A673 (cell line): ENCODE measurements around the gene SERTAD1.

ENCODE experiments used
- EZH2 ChIP-seq: fragments of 200-600 bp; sonication (generic); IDR thresholded peaks from 2 replicates; pipeline ENCODE4 v1.6.1; 2017; ENCODE audit warnings: borderline replicate concordance, low read depth, mild to moderate bottlenecking, mixed read lengths, antibody characterized with exemption, low read length; ENCODE audit not compliant: poor library complexity, severe bottlenecking
- TF ChIP-seq, protein P1 (sequence below): fragments of 300-800, 200-600 bp; sonication (generic); conservative IDR thresholded peaks from 2 replicates; pipeline ENCODE4 v1.5.1; 2017; ENCODE audit warnings: low read depth, mild to moderate bottlenecking, antibody characterized with exemption, low read length, moderate library complexity, mixed read lengths

DNA sequence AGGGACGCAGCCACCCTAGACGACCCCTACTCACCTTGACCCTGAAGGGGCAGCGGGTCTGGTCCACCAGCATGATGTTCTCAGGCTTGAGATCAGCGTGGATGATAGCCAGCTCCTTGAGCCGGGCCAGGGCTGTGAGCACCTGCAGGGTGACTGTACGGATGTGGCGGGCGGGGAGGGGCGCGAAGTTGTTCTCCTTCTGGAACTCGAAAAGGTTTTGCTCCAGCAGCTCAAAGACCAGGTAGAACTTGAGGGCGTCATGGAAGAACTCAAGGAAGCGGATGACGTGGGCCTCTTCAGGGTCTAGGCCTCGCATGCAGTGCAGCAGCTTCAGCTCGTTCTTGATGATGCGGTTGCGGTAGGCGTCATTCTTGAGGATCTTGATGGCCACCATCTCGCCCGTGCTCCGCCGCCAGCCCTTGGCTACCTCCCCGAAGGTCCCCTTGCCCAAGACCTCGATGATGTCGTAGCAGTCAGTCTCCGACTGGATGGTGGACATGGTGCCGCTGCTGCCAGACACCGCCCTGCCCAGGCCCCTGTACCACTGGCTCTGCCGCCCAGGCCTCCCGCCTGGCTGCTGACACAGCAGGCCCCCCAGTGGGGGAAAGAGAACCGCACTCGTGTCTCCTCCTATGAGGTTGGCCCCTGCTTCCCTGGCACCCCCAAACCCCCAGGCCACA lies 36.2 kb downstream of the SERTAD1 start:
- TF ChIP-seq, protein P1, sequence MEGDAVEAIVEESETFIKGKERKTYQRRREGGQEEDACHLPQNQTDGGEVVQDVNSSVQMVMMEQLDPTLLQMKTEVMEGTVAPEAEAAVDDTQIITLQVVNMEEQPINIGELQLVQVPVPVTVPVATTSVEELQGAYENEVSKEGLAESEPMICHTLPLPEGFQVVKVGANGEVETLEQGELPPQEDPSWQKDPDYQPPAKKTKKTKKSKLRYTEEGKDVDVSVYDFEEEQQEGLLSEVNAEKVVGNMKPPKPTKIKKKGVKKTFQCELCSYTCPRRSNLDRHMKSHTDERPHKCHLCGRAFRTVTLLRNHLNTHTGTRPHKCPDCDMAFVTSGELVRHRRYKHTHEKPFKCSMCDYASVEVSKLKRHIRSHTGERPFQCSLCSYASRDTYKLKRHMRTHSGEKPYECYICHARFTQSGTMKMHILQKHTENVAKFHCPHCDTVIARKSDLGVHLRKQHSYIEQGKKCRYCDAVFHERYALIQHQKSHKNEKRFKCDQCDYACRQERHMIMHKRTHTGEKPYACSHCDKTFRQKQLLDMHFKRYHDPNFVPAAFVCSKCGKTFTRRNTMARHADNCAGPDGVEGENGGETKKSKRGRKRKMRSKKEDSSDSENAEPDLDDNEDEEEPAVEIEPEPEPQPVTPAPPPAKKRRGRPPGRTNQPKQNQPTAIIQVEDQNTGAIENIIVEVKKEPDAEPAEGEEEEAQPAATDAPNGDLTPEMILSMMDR: no peak
- TF ChIP-seq EZH2: no peak
